ENCODE data around the gene BTG4.

The BTG4 gene

GRCh38 chr11:111512296-111513239, at the start of gene BTG4:
Gene BTG4, minus strand, starts transcription at chr11:111512386. Its CDS starts 13,610 bp downstream, at chr11:111498776.
- DNase-seq, result no peak

- no peak for DNase-seq
These were observed 49.7 kb upstream of the BTG4 start for GRCh38 chr11:111561791-111562325.

GRCh38 chr11:111561306-111561705, 49.1 kb upstream of the BTG4 start:
- DNase-seq, result no peak

- no peak for DNase-seq
These were observed 48.6 kb upstream of the BTG4 start for GRCh38 chr11:111560800-111561199.

GRCh38 chr11:111559800-111560464, 47.7 kb upstream of the BTG4 start:
- DNase-seq, result no peak

- no peak for DNase-seq
These were observed 45.4 kb upstream of the BTG4 start for GRCh38 chr11:111557425-111558111.

- no peak for DNase-seq
These were observed 43.1 kb upstream of the BTG4 start for GRCh38 chr11:111555255-111555654.

GRCh38 chr11:111554532-111554931, 42.3 kb upstream of the BTG4 start:
- DNase-seq, result no peak

GRCh38 chr11:111550258-111550657, 38.1 kb upstream of the BTG4 start:
- no peak for DNase-seq

DNA sequence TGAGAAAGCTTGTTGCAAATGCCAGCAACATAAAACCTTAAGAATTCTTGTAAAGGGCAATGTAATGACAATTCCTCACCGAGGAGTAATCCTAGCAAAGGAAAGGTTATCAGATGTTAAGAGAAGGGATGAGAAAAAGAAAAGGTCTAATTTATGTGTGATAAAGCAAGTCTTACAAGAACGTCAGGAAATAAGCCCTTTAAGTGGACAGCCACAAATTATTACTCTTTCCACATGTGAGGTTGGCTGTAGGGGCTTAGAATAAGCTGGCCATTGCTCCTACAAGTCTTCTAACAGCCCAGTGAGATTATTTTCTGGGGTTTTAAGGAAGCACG, 37.6 kb upstream of the BTG4 start:
- DNase-seq, result no peak

- DNase-seq, result no peak
These were observed 37.1 kb upstream of the BTG4 start for GRCh38 chr11:111549196-111549868.

DNA sequence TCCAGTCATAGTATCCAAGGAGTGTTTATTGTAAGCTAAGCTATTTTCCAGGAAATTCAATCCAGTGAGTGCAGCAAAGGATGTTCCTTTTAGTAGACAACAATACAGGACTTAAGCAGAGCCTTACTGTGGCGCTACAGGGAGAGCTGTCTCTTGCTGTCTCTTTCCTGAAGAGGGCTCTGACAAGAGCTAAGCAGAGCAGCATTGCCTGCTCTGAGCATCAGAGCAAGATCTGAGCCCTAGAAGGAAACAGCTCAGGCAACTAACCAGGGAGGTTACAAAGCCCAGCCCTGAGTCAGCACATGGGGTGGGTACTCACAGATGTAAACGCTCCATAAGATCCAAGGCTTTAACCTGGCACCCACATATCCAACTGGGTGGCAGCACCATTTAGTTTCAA, 36.3 kb upstream of the BTG4 start:
- no peak for DNase-seq

- no peak for DNase-seq
These were observed 30.6 kb upstream of the BTG4 start for GRCh38 chr11:111542606-111543275.

DNA sequence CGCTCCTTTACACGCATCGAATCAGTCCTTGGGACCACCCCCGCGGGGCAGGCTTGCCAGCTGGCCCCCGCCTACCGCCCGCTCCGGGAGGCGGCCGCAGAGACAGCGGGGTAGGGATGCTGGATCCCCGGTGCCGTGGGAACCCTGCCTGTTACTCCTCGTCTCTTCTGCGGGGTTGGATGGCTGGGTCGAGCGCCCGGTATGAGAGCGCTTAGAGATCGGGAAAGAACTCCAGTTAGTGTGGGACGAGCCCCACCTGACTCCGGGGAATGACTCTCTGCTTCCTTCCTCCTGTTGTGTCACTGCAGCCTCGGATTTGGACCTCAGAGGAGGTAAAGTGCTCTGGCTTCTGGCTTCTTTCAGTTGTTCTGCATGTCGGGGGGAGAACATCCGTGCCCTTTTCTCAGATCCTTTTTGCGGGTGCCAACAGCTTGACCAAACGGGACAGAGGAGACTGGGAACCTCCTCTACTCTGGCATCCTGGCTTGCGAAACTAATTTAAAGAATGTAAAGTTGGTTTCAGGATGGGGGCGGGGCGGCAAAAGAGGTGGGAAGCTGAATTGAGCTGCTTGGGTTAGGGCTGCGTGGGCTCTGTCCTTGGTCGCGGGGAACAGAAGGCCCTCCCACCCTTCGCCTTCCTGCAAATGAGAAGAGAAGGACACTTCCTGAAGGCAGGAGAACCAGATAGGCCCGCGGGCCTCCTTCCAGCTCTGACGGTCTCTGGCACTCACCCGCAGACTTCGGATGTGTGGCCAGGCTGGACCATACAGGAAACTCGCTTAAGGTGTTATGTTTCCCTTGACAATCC, 29.3 kb upstream of the BTG4 start:
- no peak for DNase-seq

GRCh38 chr11:111540937-111541253, 28.7 kb upstream of the BTG4 start:
- no peak for DNase-seq

- no peak for DNase-seq
These were observed 28.1 kb upstream of the BTG4 start, which contains the start of gene LAYN for GRCh38 chr11:111540114-111540936. Gene LAYN, plus strand, starts transcription at chr11:111540720. Its CDS starts 124 bp downstream, at chr11:111540844.

- no peak for DNase-seq
These were observed 27.4 kb upstream of the BTG4 start for GRCh38 chr11:111539426-111540113.

GRCh38 chr11:111538407-111539114, 26.4 kb upstream of the BTG4 start:
- no peak for DNase-seq

DNA sequence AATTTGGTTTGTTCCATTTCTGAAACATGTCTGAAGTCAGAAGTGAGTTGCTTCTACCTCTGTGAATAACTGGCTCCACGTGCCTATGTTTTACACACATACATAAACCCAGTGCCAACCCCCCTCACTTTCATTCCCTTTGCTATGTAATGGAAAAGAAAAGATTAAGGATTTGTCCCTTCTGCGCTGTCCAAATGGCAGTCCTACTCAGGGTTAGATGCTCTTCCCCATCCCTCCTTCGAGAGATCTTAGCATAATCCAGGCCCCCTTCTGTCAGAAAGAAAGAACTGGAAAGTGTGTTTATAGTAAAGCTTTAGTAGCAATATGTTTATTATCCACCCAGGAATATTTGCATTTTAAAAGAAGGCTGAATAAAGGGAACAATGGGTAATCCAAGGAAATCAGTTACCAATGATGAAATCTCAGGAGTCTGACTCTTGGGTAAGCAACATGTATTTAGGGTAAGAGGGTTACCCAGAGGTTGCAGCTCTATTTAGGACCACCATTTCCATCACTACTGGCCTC, 25.2 kb upstream of the BTG4 start:
- DNase-seq, result no peak
